Transverse colon (tissue), 4 donors: ENCODE measurements around the gene GBGT1.

Experiments used
- POLR2AphosphoS5 ChIP-seq, 3 donors: sonication (generic); formaldehyde crosslinking; IDR thresholded peaks; one replicate each; pipeline ENCODE4 v1.6.1; 2016; ENCODE audit warnings: antibody characterized with exemption in 3 of 3
- TF ChIP-seq, protein P1 (sequence below), 5 experiments: fragments of 200-600 bp in 3 of 5; fragments of 450-650 bp in 2 of 5; sonication (generic) in 3 of 5; IDR thresholded peaks; 1 replicate in 2 of 5; 2 replicates in 3 of 5; pipeline ENCODE4 v1.5.1; 2016 to 2017; ENCODE audit warnings: antibody characterized with exemption in 5 of 5, inconsistent platforms in 3 of 5, mild to moderate bottlenecking in 2 of 5, moderate library complexity in 1 of 5

DNA sequence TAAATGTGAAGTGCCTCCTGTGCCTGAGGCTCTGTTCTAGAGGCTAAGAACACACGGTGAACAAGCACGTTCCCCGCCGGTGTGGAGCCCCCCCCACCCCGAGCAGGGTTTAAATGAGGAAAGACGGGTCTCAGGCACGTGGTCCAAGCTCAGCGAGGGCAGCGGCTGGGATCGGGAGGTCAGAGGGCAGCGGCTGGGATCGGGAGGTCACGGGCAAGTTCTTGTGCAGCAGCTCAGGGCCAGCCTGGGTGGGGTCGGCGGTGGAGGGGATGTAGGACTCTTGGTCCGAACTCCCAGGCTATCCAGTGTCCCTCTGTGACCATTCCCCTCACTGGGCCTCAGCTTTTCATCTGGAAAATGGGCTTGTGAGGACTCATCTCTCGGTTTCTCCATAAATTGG lies 2.7 kb upstream of the GBGT1 start:
- TF ChIP-seq, protein P1, sequence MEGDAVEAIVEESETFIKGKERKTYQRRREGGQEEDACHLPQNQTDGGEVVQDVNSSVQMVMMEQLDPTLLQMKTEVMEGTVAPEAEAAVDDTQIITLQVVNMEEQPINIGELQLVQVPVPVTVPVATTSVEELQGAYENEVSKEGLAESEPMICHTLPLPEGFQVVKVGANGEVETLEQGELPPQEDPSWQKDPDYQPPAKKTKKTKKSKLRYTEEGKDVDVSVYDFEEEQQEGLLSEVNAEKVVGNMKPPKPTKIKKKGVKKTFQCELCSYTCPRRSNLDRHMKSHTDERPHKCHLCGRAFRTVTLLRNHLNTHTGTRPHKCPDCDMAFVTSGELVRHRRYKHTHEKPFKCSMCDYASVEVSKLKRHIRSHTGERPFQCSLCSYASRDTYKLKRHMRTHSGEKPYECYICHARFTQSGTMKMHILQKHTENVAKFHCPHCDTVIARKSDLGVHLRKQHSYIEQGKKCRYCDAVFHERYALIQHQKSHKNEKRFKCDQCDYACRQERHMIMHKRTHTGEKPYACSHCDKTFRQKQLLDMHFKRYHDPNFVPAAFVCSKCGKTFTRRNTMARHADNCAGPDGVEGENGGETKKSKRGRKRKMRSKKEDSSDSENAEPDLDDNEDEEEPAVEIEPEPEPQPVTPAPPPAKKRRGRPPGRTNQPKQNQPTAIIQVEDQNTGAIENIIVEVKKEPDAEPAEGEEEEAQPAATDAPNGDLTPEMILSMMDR (IDR thresholded peaks at IDR 0.05) = no peak
- no peak for TF ChIP-seq POLR2AphosphoS5 (IDR thresholded peaks at IDR 0.05)
